ENCODE data around the gene MYORG. TPM values are rescaled to one million over a fixed set of nuclear protein-coding genes. Genes with fewer than 3 reads are reported as not detected.

MYORG gene
- total RNA-seq, 6 experiments from 2014 or later: 27.1 to 73.6 (median 36.0) TPM

- no peak for DNase-seq
- Histone ChIP-seq H3K9me3 (no peaks in the 10 kb centered on the region), H3K27me3 (no peaks in the 10 kb centered on the region), H3K27ac (no peak overlapping the region), H3K36me3 (peaks cover 0 to 24% (median 8%) of the 10 kb centered on the region in 4 donors), H3K4me3 (no peak overlapping the region), H3K4me1 (peaks cover 0 to 41% (median 8%) of the 10 kb centered on the region in 4 donors)
- intact Hi-C loops (cut with DNase I): loop anchor here in 1 of 2 donors (5.0 kb wide), 1 partner anchor 35 kb away; no protein-coding TSS in a partner anchor
- WGBS (ENCODE audit: insufficient coverage, low coverage, low lambda C conversion rate, missing lambda C conversion rate): 82% methylated on average over 21 of the region's 41 CpGs
- TF ChIP-seq POLR2A (IDR thresholded peaks at IDR 0.05) (no peak), CTCF (IDR thresholded peaks at IDR 0.05) (no peak)
- no peak for ATAC-seq
These were observed 4.2 kb downstream of the MYORG start for GRCh38 chr9:34372467-34373011.

- DNase-seq (no peak), ATAC-seq (no peak)
- H3K27me3 ChIP-seq: no peaks in the 10 kb centered on the region
- TF ChIP-seq POLR2A (IDR thresholded peaks at IDR 0.05): no peak
- no peak for TF ChIP-seq CTCF (IDR thresholded peaks at IDR 0.05)
- H3K4me3 ChIP-seq: no peak overlapping the region
- no peaks in the 10 kb centered on the region for H3K9me3 ChIP-seq
- no peak overlapping the region for H3K27ac ChIP-seq
- peaks cover 0 to 24% (median 8%) of the 10 kb centered on the region in 4 donors for H3K36me3 ChIP-seq
- peaks cover 0 to 44% (median 8%) of the 10 kb centered on the region in 4 donors for H3K4me1 ChIP-seq
- intact Hi-C loops (cut with DNase I): loop anchor here in 1 of 2 donors (5.0 kb wide), 1 partner anchor 35 kb away; no protein-coding TSS in a partner anchor
- WGBS (ENCODE audit: insufficient coverage, low coverage, low lambda C conversion rate, missing lambda C conversion rate): 94% methylated on average over 11 of the region's 60 CpGs
These were observed 4.7 kb downstream of the MYORG start for GRCh38 chr9:34371886-34372466.

GRCh38 chr9:34370970-34371880 lies 5.5 kb downstream of the MYORG start:
- TF ChIP-seq POLR2A (IDR thresholded peaks at IDR 0.05) (no peak), CTCF (IDR thresholded peaks at IDR 0.05) (no peak)
- no peaks in the 10 kb centered on the region for H3K27me3 ChIP-seq
- DNase-seq: no peak
- intact Hi-C loops (cut with DNase I): loop anchor here in 1 of 2 donors (5.0 kb wide), 1 partner anchor 34 kb away; no protein-coding TSS in a partner anchor
- H3K9me3 ChIP-seq: no peaks in the 10 kb centered on the region
- no peak overlapping the region for H3K4me3 ChIP-seq
- peaks cover 0 to 50% (median 10%) of the 10 kb centered on the region in 4 donors for H3K4me1 ChIP-seq
- no peak for ATAC-seq
- 89% methylated on average over 36 of the region's 105 CpGs for WGBS (ENCODE audit: insufficient coverage, low coverage, low lambda C conversion rate, missing lambda C conversion rate)
- H3K27ac ChIP-seq: peak overlapping the region in 1 of 3 donors; percentile 53
- peaks cover 0 to 24% (median 8%) of the 10 kb centered on the region in 4 donors for H3K36me3 ChIP-seq

- Histone ChIP-seq H3K27me3 (no peaks in the 10 kb centered on the region), H3K4me3 (no peak overlapping the region), H3K27ac (peak overlapping the region in 1 of 3 donors; percentile 53), H3K36me3 (peaks cover 0 to 24% (median 8%) of the 10 kb centered on the region in 4 donors), H3K9me3 (no peaks in the 10 kb centered on the region), H3K4me1 (peaks cover 0 to 49% (median 10%) of the 10 kb centered on the region in 4 donors)
- peak; percentile 25 to 53 (median 42) for ATAC-seq
- intact Hi-C loops (cut with DNase I): loop anchor here in 1 of 2 donors (5.0 kb wide), 1 partner anchor 33 kb away; no protein-coding TSS in a partner anchor
- TF ChIP-seq CTCF (IDR thresholded peaks at IDR 0.05) (no peak), POLR2A (IDR thresholded peaks at IDR 0.05) (no peak)
- WGBS (ENCODE audit: insufficient coverage, low coverage, low lambda C conversion rate, missing lambda C conversion rate): 62% methylated on average over 10 of the region's 23 CpGs
- no peak for DNase-seq
These were observed 6.2 kb downstream of the MYORG start for GRCh38 chr9:34370335-34370969.

Data from right lobe of liver (tissue), 6 donors.